H9 (cell line): ENCODE measurements around the gene MRPL40. TPM values are rescaled to one million over a fixed set of nuclear protein-coding genes. Genes with fewer than 3 reads are reported as not detected.

Experiments used
- DNase-seq: peaks from one replicate; pipeline ENCODE4 v3.0.0-alpha.2; 2017
- H2AFZ ChIP-seq: one replicate; pipeline ENCODE4 v1.6.1; 2013; ENCODE audit warnings: mild to moderate bottlenecking, low read length, control low read depth, moderate library complexity
- H2AK5ac ChIP-seq: 2 replicates; pipeline ENCODE4 v1.6.1; 2013; ENCODE audit warnings: low read length, control low read depth, mixed read lengths; ENCODE audit not compliant: insufficient read length
- H2BK120ac ChIP-seq: one replicate; pipeline ENCODE4 v1.6.1; 2013; ENCODE audit warnings: low read depth, mild to moderate bottlenecking, low read length, control low read depth, inconsistent platforms; ENCODE audit not compliant: poor library complexity, severe bottlenecking
- H2BK12ac ChIP-seq: 2 replicates; pipeline ENCODE4 v1.6.1; 2013; ENCODE audit warnings: low read length, control low read depth, mixed read lengths, low read depth; ENCODE audit not compliant: insufficient read length
- H2BK15ac ChIP-seq: 2 replicates; pipeline ENCODE4 v1.6.1; 2013; ENCODE audit warnings: low read depth, low read length, control low read depth
- H2BK20ac ChIP-seq: one replicate; pipeline ENCODE4 v1.6.1; 2013; ENCODE audit warnings: low read depth, mild to moderate bottlenecking, low read length, control low read depth, inconsistent platforms; ENCODE audit not compliant: poor library complexity, severe bottlenecking
- H2BK5ac ChIP-seq: 2 replicates; pipeline ENCODE4 v1.6.1; 2013; ENCODE audit warnings: low read length, control low read depth, mixed read lengths; ENCODE audit not compliant: insufficient read length
- H3K14ac ChIP-seq: 2 replicates; pipeline ENCODE4 v1.6.1; 2013; ENCODE audit warnings: low read length, control low read depth; ENCODE audit not compliant: insufficient read depth
- H3K18ac ChIP-seq: 2 replicates; pipeline ENCODE4 v1.6.1; 2013; ENCODE audit warnings: low read depth, mild to moderate bottlenecking, mixed read lengths, low read length, control low read depth; ENCODE audit not compliant: insufficient read length
- H3K23ac ChIP-seq: 2 replicates; pipeline ENCODE4 v1.6.1; 2013; ENCODE audit warnings: low read length, control low read depth, mixed read lengths, low read depth; ENCODE audit not compliant: insufficient read length
- H3K23me2 ChIP-seq: 2 replicates; pipeline ENCODE4 v1.6.1; 2013; ENCODE audit warnings: low read depth, mild to moderate bottlenecking, mixed read lengths, low read length, control low read depth; ENCODE audit not compliant: insufficient read length, poor library complexity, severe bottlenecking
- H3K27ac ChIP-seq: 2 replicates; pipeline ENCODE4 v1.5.1; 2013; ENCODE audit warnings: low read length, control low read depth, mixed read lengths, low read depth; ENCODE audit not compliant: insufficient read length
- H3K27me3 ChIP-seq: 2 replicates; pipeline ENCODE4 v1.6.1; 2013; ENCODE audit warnings: low read length, control low read depth, inconsistent platforms; ENCODE audit not compliant: insufficient read depth
- H3K4ac ChIP-seq: 2 replicates; pipeline ENCODE4 v1.6.1; 2013; ENCODE audit warnings: low read depth, mild to moderate bottlenecking, control low read depth, inconsistent platforms, low read length, moderate library complexity
- H3K4me1 ChIP-seq: 2 replicates; pipeline ENCODE4 v1.6.1; 2013; ENCODE audit warnings: low read length, control low read depth, inconsistent platforms; ENCODE audit not compliant: insufficient read depth
- H3K4me2 ChIP-seq: 2 replicates; pipeline ENCODE4 v1.6.1; 2013; ENCODE audit warnings: low read length, control low read depth, mixed read lengths; ENCODE audit not compliant: insufficient read length, insufficient read depth
- H3K56ac ChIP-seq: 2 replicates; pipeline ENCODE4 v1.6.1; 2013; ENCODE audit warnings: low read depth, mild to moderate bottlenecking, mixed read lengths, low read length, control low read depth; ENCODE audit not compliant: insufficient read length
- H3K79me1 ChIP-seq: 2 replicates; pipeline ENCODE4 v1.6.1; 2013; ENCODE audit warnings: low read depth, mild to moderate bottlenecking, moderate library complexity, low read length, control low read depth, inconsistent platforms; ENCODE audit not compliant: insufficient read depth, poor library complexity, severe bottlenecking
- H3K79me2 ChIP-seq: 2 replicates; pipeline ENCODE4 v1.6.1; 2013; ENCODE audit warnings: low read length, control low read depth, inconsistent platforms; ENCODE audit not compliant: insufficient read depth
- H3K9ac ChIP-seq: 2 replicates; pipeline ENCODE4 v1.6.1; 2013; ENCODE audit warnings: low read length, control low read depth, mixed read lengths; ENCODE audit not compliant: insufficient read length; ENCODE audit errors: extremely low read depth
- H3K9me3 ChIP-seq: one replicate; pipeline ENCODE4 v1.6.1; 2013; ENCODE audit warnings: low read depth, low read length, inconsistent platforms; ENCODE audit not compliant: control insufficient read depth
- H3T11ph ChIP-seq: one replicate; pipeline ENCODE4 v1.6.1; 2013; ENCODE audit warnings: mild to moderate bottlenecking, low read length, control low read depth, inconsistent platforms
- H4K20me1 ChIP-seq: one replicate; pipeline ENCODE4 v1.6.1; 2013; ENCODE audit not compliant: control insufficient read depth, insufficient read length, insufficient read depth
- H4K5ac ChIP-seq: 2 replicates; pipeline ENCODE4 v1.6.1; 2013; ENCODE audit warnings: low read depth, mild to moderate bottlenecking, mixed read lengths, low read length, control low read depth; ENCODE audit not compliant: insufficient read length
- H4K8ac ChIP-seq: replicated peaks from 2 replicates; pipeline ENCODE4 v1.6.1; 2013; ENCODE audit warnings: low read length, control low read depth, mixed read lengths, low read depth; ENCODE audit not compliant: insufficient read length
- H4K91ac ChIP-seq: 2 replicates; pipeline ENCODE4 v1.6.1; 2013; ENCODE audit warnings: low read depth, mild to moderate bottlenecking, moderate library complexity, mixed read lengths, low read length, control low read depth; ENCODE audit not compliant: insufficient read length
- H3K27ac Mint-ChIP-seq, 3 experiments: 2 replicates in 2 of 3; 3 replicates in 1 of 3; pipeline ENCODE4 v1.8.0; 2020 to 2021; ENCODE audit warnings: mixed read lengths in 3 of 3, mild to moderate bottlenecking in 1 of 3, moderate library complexity in 1 of 3
- H3K27me3 Mint-ChIP-seq: 2 replicates; pipeline ENCODE4 v1.8.0; 2021; ENCODE audit warnings: low read depth, mild to moderate bottlenecking, moderate library complexity, mixed read lengths
- H3K36me3 Mint-ChIP-seq, 3 experiments: 2 replicates in 2 of 3; 3 replicates in 1 of 3; pipeline ENCODE4 v1.8.0; 2020 to 2021; ENCODE audit warnings: low read depth in 3 of 3, mixed read lengths in 3 of 3; ENCODE audit not compliant: insufficient read depth in 1 of 3
- H3K4me1 Mint-ChIP-seq, 2 experiments: 2 replicates each; pipeline ENCODE4 v1.8.0; 2020; ENCODE audit warnings: mixed read lengths in 2 of 2
- H3K4me3 Mint-ChIP-seq, 2 experiments: 2 replicates in 1 of 2; 3 replicates in 1 of 2; pipeline ENCODE4 v1.8.0; 2020 to 2021; ENCODE audit warnings: mild to moderate bottlenecking in 2 of 2, mixed read lengths in 2 of 2, moderate library complexity in 1 of 2
- H3K9me3 Mint-ChIP-seq, 2 experiments: 2 replicates in 1 of 2; 3 replicates in 1 of 2; pipeline ENCODE4 v1.8.0; 2020; ENCODE audit warnings: mild to moderate bottlenecking in 2 of 2, mixed read lengths in 2 of 2, moderate library complexity in 1 of 2
- WGBS: extraction: QIAGEN DNeasy Blood & Tissue Kit; methylation state at CpG from one replicate; pipeline ENCODE4 v1.1.7; 2013; ENCODE audit warnings: missing lambda C conversion rate, low lambda C conversion rate, mixed read lengths; ENCODE audit not compliant: insufficient read length; ENCODE audit errors: extremely low coverage; 5-methylcytosine and 5-hydroxymethylcytosine counted together
- total RNA-seq: library from RNA; stranded (reverse); gene quantifications from 2 replicates; pipeline ENCODE4 v1.2.1, GENCODE V29; 2021
- TF ChIP-seq, protein P1 (sequence below): fragments of 200-600 bp; sonication (generic); conservative IDR thresholded peaks from 3 replicates; pipeline ENCODE4 v1.8.0; 2021; ENCODE audit warnings: antibody characterized with exemption, mild to moderate bottlenecking

MRPL40 gene
- total RNA-seq, 1 experiment from 2014 or later = 15.2 TPM

DNA sequence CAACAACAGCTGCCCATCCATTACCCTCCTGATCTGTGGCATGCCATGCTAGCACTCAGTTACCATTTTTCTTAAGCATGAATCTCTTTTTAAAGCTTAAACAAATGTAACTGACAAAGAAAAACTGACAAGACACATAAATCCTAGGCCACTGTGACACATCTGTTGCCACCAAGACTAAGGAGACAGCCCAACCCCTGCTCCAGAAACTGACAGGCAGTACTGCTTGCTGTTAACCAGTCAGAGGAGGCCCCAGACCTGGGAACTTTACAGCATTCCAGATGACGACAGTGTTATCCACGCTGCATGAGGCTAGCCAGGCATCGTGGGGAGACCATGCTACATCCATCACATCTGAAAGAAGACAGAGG, 34.6 kb upstream of the MRPL40 start:
- Histone ChIP-seq H3K4me2 (no peak overlapping the region), H3K4me1 (no peaks in the 10 kb centered on the region), H3K14ac (no peak overlapping the region), H2AK5ac (no peak overlapping the region), H3K23ac (no peak overlapping the region), H2BK15ac (no peak overlapping the region), H3K27ac (no peak overlapping the region), H2BK120ac (no peak overlapping the region), H3K56ac (no peak overlapping the region), H2BK20ac (no peak overlapping the region), H4K5ac (no peak overlapping the region), H3K79me1 (no peaks in the 10 kb centered on the region), H3K27me3 (no peaks in the 10 kb centered on the region), H4K8ac (no peak overlapping the region), H2BK12ac (no peak overlapping the region), H3K18ac (no peak overlapping the region), H3K23me2 (no peaks in the 10 kb centered on the region), H3K4ac (no peak overlapping the region), H3K79me2 (no peaks in the 10 kb centered on the region), H4K20me1 (no peaks in the 10 kb centered on the region), H2BK5ac (no peak overlapping the region), H4K91ac (no peak overlapping the region), H3K9ac (no peak overlapping the region), H2AFZ (no peak overlapping the region), H3K9me3 (no peaks in the 10 kb centered on the region), H3T11ph (no peak overlapping the region)
- Mint-ChIP-seq H3K36me3 (peaks cover 14 to 73% (median 50%) of the 10 kb centered on the region in 3 experiments; a peak in 6 of 7 replicates), H3K4me1 (no peaks in the 10 kb centered on the region), H3K4me3 (no peak overlapping the region), H3K27me3 (no peaks in the 10 kb centered on the region; the same call in 1 of the 2 replicates), H3K27ac (no peak overlapping the region), H3K9me3 (no peaks in the 10 kb centered on the region)
- DNase-seq = no peak
- TF ChIP-seq, protein P1, sequence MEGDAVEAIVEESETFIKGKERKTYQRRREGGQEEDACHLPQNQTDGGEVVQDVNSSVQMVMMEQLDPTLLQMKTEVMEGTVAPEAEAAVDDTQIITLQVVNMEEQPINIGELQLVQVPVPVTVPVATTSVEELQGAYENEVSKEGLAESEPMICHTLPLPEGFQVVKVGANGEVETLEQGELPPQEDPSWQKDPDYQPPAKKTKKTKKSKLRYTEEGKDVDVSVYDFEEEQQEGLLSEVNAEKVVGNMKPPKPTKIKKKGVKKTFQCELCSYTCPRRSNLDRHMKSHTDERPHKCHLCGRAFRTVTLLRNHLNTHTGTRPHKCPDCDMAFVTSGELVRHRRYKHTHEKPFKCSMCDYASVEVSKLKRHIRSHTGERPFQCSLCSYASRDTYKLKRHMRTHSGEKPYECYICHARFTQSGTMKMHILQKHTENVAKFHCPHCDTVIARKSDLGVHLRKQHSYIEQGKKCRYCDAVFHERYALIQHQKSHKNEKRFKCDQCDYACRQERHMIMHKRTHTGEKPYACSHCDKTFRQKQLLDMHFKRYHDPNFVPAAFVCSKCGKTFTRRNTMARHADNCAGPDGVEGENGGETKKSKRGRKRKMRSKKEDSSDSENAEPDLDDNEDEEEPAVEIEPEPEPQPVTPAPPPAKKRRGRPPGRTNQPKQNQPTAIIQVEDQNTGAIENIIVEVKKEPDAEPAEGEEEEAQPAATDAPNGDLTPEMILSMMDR = no peak
- WGBS = no CpG with 5 or more reads among the region's 3 CpGs
